Stimulated activated effector memory CD8-positive, alpha-beta T cell treated with anti-CD3 and anti-CD28 coated beads, Interleukin-12 subunit alpha, Interleukin-12 subunit beta, amount 100 ng/mL, for 72 hours (primary cell): ENCODE results near the gene EIF4E1B.

Experiments
- ATAC-seq: fragments of 150-1000 bp; cut with Tn5 transposase; 2 replicates; pipeline ENCODE4 v1.10.0; 2021
- DNase-seq, 2 donors: peaks; one replicate each; pipeline ENCODE4 v3.0.0; 2021 to 2022; ENCODE audit warnings: low spot score in 2 of 2
- H3K27ac Mint-ChIP-seq: one replicate; pipeline ENCODE4 v1.8.0; 2022; ENCODE audit warnings: mild to moderate bottlenecking, mixed read lengths
- H3K36me3 Mint-ChIP-seq: one replicate; pipeline ENCODE4 v1.8.0; 2022; ENCODE audit warnings: mild to moderate bottlenecking, mixed read lengths
- H3K4me1 Mint-ChIP-seq: one replicate; pipeline ENCODE4 v1.8.0; 2022; ENCODE audit warnings: mixed read lengths
- H3K4me3 Mint-ChIP-seq: one replicate; pipeline ENCODE4 v1.8.0; 2022; ENCODE audit warnings: mild to moderate bottlenecking, mixed read lengths
- H3K9me3 Mint-ChIP-seq: one replicate; pipeline ENCODE4 v1.8.0; 2022; ENCODE audit warnings: mixed read lengths

The EIF4E1B gene

GRCh38 chr5:176691524-176691923 is 61.0 kb downstream of the EIF4E1B start:
- no peaks in the 10 kb centered on the region for H3K4me1 Mint-ChIP-seq
- H3K36me3 Mint-ChIP-seq: no peaks in the 10 kb centered on the region
- ATAC-seq: no peak
- no peak for DNase-seq
- no peak overlapping the region for H3K4me3 Mint-ChIP-seq
- H3K9me3 Mint-ChIP-seq: no peaks in the 10 kb centered on the region
- no peak overlapping the region for H3K27ac Mint-ChIP-seq

- DNase-seq (no peak), ATAC-seq (no peak)
- H3K4me1 Mint-ChIP-seq: peaks cover 7% of the 10 kb centered on the region
Measured at GRCh38 chr5:176692326-176692725, 61.9 kb downstream of the EIF4E1B start.

GRCh38 chr5:176692839-176693476 is 62.5 kb downstream of the EIF4E1B start:
- Mint-ChIP-seq H3K27ac (no peak overlapping the region), H3K4me3 (no peak overlapping the region), H3K9me3 (no peaks in the 10 kb centered on the region), H3K36me3 (no peaks in the 10 kb centered on the region), H3K4me1 (peaks cover 7% of the 10 kb centered on the region)
- ATAC-seq: no peak
- no peak for DNase-seq

More at GRCh38 chr5:176692326-176692725, 61.9 kb downstream of the EIF4E1B start:
- no peak overlapping the region for H3K27ac Mint-ChIP-seq
- no peaks in the 10 kb centered on the region for H3K9me3 Mint-ChIP-seq
- no peak overlapping the region for H3K4me3 Mint-ChIP-seq
- H3K36me3 Mint-ChIP-seq: no peaks in the 10 kb centered on the region

- no peak overlapping the region for H3K4me3 Mint-ChIP-seq
- H3K27ac Mint-ChIP-seq: no peak overlapping the region
- ATAC-seq: no peak
- no peaks in the 10 kb centered on the region for H3K36me3 Mint-ChIP-seq
- H3K4me1 Mint-ChIP-seq: peaks cover 7% of the 10 kb centered on the region
- H3K9me3 Mint-ChIP-seq: no peaks in the 10 kb centered on the region
- DNase-seq: no peak
Measured at GRCh38 chr5:176693477-176693851, 63.0 kb downstream of the EIF4E1B start.

- Mint-ChIP-seq H3K9me3 (no peaks in the 10 kb centered on the region), H3K36me3 (no peaks in the 10 kb centered on the region), H3K27ac (no peak overlapping the region), H3K4me3 (no peak overlapping the region), H3K4me1 (peaks cover 7% of the 10 kb centered on the region)
- no peak for ATAC-seq
- no peak for DNase-seq
Measured at GRCh38 chr5:176694146-176694545, 63.7 kb downstream of the EIF4E1B start.

- ATAC-seq: no peak
- Mint-ChIP-seq H3K27ac (no peak overlapping the region), H3K9me3 (no peaks in the 10 kb centered on the region), H3K36me3 (no peaks in the 10 kb centered on the region), H3K4me1 (peaks cover 7% of the 10 kb centered on the region), H3K4me3 (no peak overlapping the region)
- no peak for DNase-seq
Measured at GRCh38 chr5:176694631-176695030, 64.2 kb downstream of the EIF4E1B start.

GRCh38 chr5:176695073-176695472 is 64.6 kb downstream of the EIF4E1B start:
- ATAC-seq (no peak), DNase-seq (no peak)
- peaks cover 7% of the 10 kb centered on the region for H3K4me1 Mint-ChIP-seq
- no peaks in the 10 kb centered on the region for H3K36me3 Mint-ChIP-seq
- H3K4me3 Mint-ChIP-seq: no peak overlapping the region
- no peaks in the 10 kb centered on the region for H3K9me3 Mint-ChIP-seq
- no peak overlapping the region for H3K27ac Mint-ChIP-seq
